GM06990 (cell line): ENCODE results near the gene DAB2IP.

ENCODE experiments used
- DNase-seq: peaks from one replicate; pipeline ENCODE4 v3.0.0-alpha.2; 2011; ENCODE audit not compliant: insufficient read length; ENCODE audit errors: extremely low read depth
- H3K27me3 ChIP-seq: replicated peaks from 2 replicates; pipeline ENCODE4 v1.6.0; 2011; ENCODE audit warnings: low read length; ENCODE audit not compliant: control insufficient read depth, insufficient read depth
- H3K36me3 ChIP-seq: 2 replicates; pipeline ENCODE4 v1.5.1; 2011; ENCODE audit warnings: low read length; ENCODE audit not compliant: control insufficient read depth, insufficient read depth
- H3K4me3 ChIP-seq: replicated peaks from 2 replicates; pipeline ENCODE4 v1.5.1; 2011; ENCODE audit warnings: low read depth, mild to moderate bottlenecking, control low read depth, low read length
- CTCF ChIP-seq: IDR thresholded peaks from 2 replicates; pipeline ENCODE4 v1.5.1; 2011; ENCODE audit warnings: low read length, control low read depth, mild to moderate bottlenecking, inconsistent platforms; ENCODE audit not compliant: insufficient read depth, poor library complexity, severe bottlenecking

DAB2IP gene

GRCh38 chr9:121675381-121675780, 23.9 kb downstream of the DAB2IP start:
- no peak for TF ChIP-seq CTCF

GRCh38 chr9:121675969-121676822, 24.8 kb downstream of the DAB2IP start:
- no peak for TF ChIP-seq CTCF
- no peak overlapping the region for H3K4me3 ChIP-seq
- DNase-seq: no peak
- no peaks in the 10 kb centered on the region for H3K36me3 ChIP-seq
- H3K27me3 ChIP-seq: peaks cover 1% of the 10 kb centered on the region

More at GRCh38 chr9:121675381-121675780, 23.9 kb downstream of the DAB2IP start:
- Histone ChIP-seq H3K36me3 (no peaks in the 10 kb centered on the region), H3K4me3 (no peak overlapping the region), H3K27me3 (peaks cover 1% of the 10 kb centered on the region)
- DNase-seq: no peak

- no peak overlapping the region for H3K4me3 ChIP-seq
- TF ChIP-seq CTCF: no peak
- DNase-seq: no peak
Measured at GRCh38 chr9:121676926-121677325, 25.5 kb downstream of the DAB2IP start.

GRCh38 chr9:121678501-121679022, 27.1 kb downstream of the DAB2IP start:
- DNase-seq: no peak
- Histone ChIP-seq H3K4me3 (no peak overlapping the region), H3K36me3 (no peaks in the 10 kb centered on the region), H3K27me3 (peaks cover 3% of the 10 kb centered on the region)
- no peak for TF ChIP-seq CTCF

More at GRCh38 chr9:121676926-121677325, 25.5 kb downstream of the DAB2IP start:
- no peaks in the 10 kb centered on the region for H3K36me3 ChIP-seq
- peaks cover 1% of the 10 kb centered on the region for H3K27me3 ChIP-seq

GRCh38 chr9:121679901-121680635, 28.6 kb downstream of the DAB2IP start:
- Histone ChIP-seq H3K27me3 (peaks cover 3% of the 10 kb centered on the region), H3K4me3 (no peak overlapping the region), H3K36me3 (no peaks in the 10 kb centered on the region)
- DNase-seq: no peak
- TF ChIP-seq CTCF: no peak
